Thoracic aorta (tissue), 2 donors: ENCODE results near the gene SFRP4. TPM values are rescaled to one million over a fixed set of nuclear protein-coding genes. Genes with fewer than 3 reads are reported as not detected.
A peak's percentile ranks its signal among the peaks of the same experiment; 100 is the strongest.

Experiments used
- ATAC-seq: fragments of 150-250 bp; one replicate; pipeline ENCODE4 v1.8.0; 2017; ENCODE audit warnings: low read depth; ENCODE audit not compliant: insufficient number of reproducible peaks, low FRiP score
- DNase-seq: peaks from one replicate; pipeline ENCODE4 v3.0.0-alpha.2; 2020; ENCODE audit warnings: low spot score
- H3K27ac ChIP-seq, 2 donors: fragments of 200-600 bp; sonication (generic); 1 replicate in 1 of 2; 2 replicates in 1 of 2; pipeline ENCODE4 v1.5.1; 2016; ENCODE audit warnings: mild to moderate bottlenecking in 2 of 2, moderate library complexity in 2 of 2
- H3K27me3 ChIP-seq: fragments of 200-600 bp; sonication (generic); replicated peaks from 2 replicates; pipeline ENCODE4 v1.6.0; 2016; ENCODE audit warnings: mild to moderate bottlenecking; ENCODE audit not compliant: insufficient read depth
- H3K36me3 ChIP-seq: fragments of 200-600 bp; sonication (generic); one replicate; pipeline ENCODE4 v1.5.1; 2016
- H3K4me1 ChIP-seq, 2 donors: fragments of 200-600 bp; sonication (generic); 1 replicate in 1 of 2; 2 replicates in 1 of 2; pipeline versions ENCODE4 v1.5.1 to v1.6.0; 2016; ENCODE audit warnings: low read depth in 2 of 2, mild to moderate bottlenecking in 1 of 2; ENCODE audit not compliant: control insufficient read depth in 1 of 2
- H3K4me3 ChIP-seq: fragments of 200-600 bp; sonication (generic); 2 replicates; pipeline ENCODE4 v1.5.1; 2016; ENCODE audit warnings: mild to moderate bottlenecking
- H3K9me3 ChIP-seq: fragments of 200-600 bp; sonication (generic); 2 replicates; pipeline ENCODE4 v1.5.1; 2016
- CTCF ChIP-seq: fragments of 200-600 bp; sonication (generic); IDR thresholded peaks from one replicate; pipeline ENCODE4 v1.5.1; 2019; ENCODE audit warnings: antibody characterized with exemption
- total RNA-seq, 2 donors: library from RNA; depleted of rRNA; stranded (reverse); fragments of >200 nt; gene quantifications; one replicate each; pipeline versions ENCODE4 v1.1.0 to v1.2.3, GENCODE V29; 2016

Gene SFRP4
- total RNA-seq, 2 donors from 2014 or later = 53.3 to 81.6 TPM

- no peak overlapping the region for H3K4me3 ChIP-seq
- peak; percentile 55 for TF ChIP-seq CTCF
- DNase-seq = no peak
- ATAC-seq = peak; percentile 36
- H3K27me3 ChIP-seq = no peaks in the 10 kb centered on the region
- peaks cover 3 to 8% of the 10 kb centered on the region in 2 donors for H3K4me1 ChIP-seq
- H3K27ac ChIP-seq = no peak overlapping the region
- H3K9me3 ChIP-seq = no peaks in the 10 kb centered on the region
- H3K36me3 ChIP-seq = no peaks in the 10 kb centered on the region
Observed at GRCh38 chr7:37901236-37901827, 15.3 kb downstream of the SFRP4 start.

DNA sequence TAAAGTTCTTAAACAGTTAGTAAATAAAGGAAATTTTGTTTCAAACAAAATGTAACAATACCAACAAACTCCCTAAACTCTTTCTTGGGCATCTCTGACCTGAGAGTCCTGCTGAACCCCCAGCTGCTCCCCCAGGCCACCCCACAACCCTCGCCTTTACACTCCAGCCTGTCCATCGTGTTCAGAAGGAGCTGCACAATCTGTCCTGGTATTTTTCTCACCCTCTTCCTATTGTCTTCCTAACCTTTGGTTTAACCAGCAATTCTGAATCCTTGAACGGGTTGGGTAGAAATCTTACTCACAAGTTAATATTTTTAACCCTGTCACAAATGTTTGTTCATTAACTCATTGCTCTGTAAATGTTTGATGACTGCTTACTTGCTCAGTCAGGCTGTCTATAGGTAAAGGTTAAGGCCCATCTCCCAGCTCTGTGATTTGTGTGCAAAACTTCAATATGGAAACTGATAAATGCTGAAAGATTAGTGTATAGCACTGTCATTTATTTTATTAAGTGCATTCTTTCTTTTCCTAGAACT is 16.8 kb downstream of the SFRP4 start:
- H3K36me3 ChIP-seq = no peaks in the 10 kb centered on the region
- no peak overlapping the region for H3K4me3 ChIP-seq
- no peak for DNase-seq
- H3K9me3 ChIP-seq = no peaks in the 10 kb centered on the region
- no peaks in the 10 kb centered on the region for H3K27me3 ChIP-seq
- TF ChIP-seq CTCF = no peak
- H3K27ac ChIP-seq = no peak overlapping the region
- ATAC-seq = no peak
- peaks cover 3 to 8% of the 10 kb centered on the region in 2 donors for H3K4me1 ChIP-seq

- Histone ChIP-seq H3K4me3 (no peak overlapping the region), H3K27me3 (no peaks in the 10 kb centered on the region), H3K36me3 (no peaks in the 10 kb centered on the region), H3K27ac (no peak overlapping the region), H3K9me3 (no peaks in the 10 kb centered on the region), H3K4me1 (no peaks in the 10 kb centered on the region)
- DNase-seq = no peak
- no peak for TF ChIP-seq CTCF
- no peak for ATAC-seq
Observed at GRCh38 chr7:37894671-37895070, 21.9 kb downstream of the SFRP4 start.

GRCh38 chr7:37893359-37893758 is 23.3 kb downstream of the SFRP4 start:
- no peak for TF ChIP-seq CTCF
- no peak for ATAC-seq
- Histone ChIP-seq H3K4me3 (no peak overlapping the region), H3K27me3 (no peaks in the 10 kb centered on the region), H3K36me3 (no peaks in the 10 kb centered on the region), H3K27ac (no peak overlapping the region), H3K4me1 (no peaks in the 10 kb centered on the region), H3K9me3 (no peaks in the 10 kb centered on the region)
- no peak for DNase-seq

GRCh38 chr7:37882086-37882485 is 34.5 kb downstream of the SFRP4 start:
- ATAC-seq = no peak
- H3K4me3 ChIP-seq = no peak overlapping the region
- TF ChIP-seq CTCF = no peak
- no peaks in the 10 kb centered on the region for H3K36me3 ChIP-seq
- no peaks in the 10 kb centered on the region for H3K4me1 ChIP-seq
- no peak for DNase-seq
- H3K27ac ChIP-seq = no peak overlapping the region
- H3K27me3 ChIP-seq = no peaks in the 10 kb centered on the region
- H3K9me3 ChIP-seq = peaks cover 3% of the 10 kb centered on the region

Other genes starting within 250 kb of the SFRP4 start
- 1 to 10 TPM in 1 of 2 donors, not detected in 1; 2.0 TPM for gene GPR141, start 233.1 kb downstream of the SFRP4 start, total RNA-seq
- not detected for gene NME8, start 68.2 kb downstream of the SFRP4 start, total RNA-seq
- gene EPDR1, start 3.8 kb upstream of the SFRP4 start, total RNA-seq = 10 to 100 TPM; 59.3 to 98.8 TPM